Suprapubic skin (tissue), 4 donors: ENCODE results near the gene GDPD3.

ENCODE experiments used
- CTCF ChIP-seq, 2 donors: fragments of 200-600 bp in 1 of 2; fragments of 450-650 bp in 1 of 2; sonication (generic) in 1 of 2; IDR thresholded peaks; one replicate each; pipeline ENCODE4 v1.5.1; 2016 to 2019; ENCODE audit warnings: antibody characterized with exemption in 2 of 2, mild to moderate bottlenecking in 1 of 2, moderate library complexity in 1 of 2
- EP300 ChIP-seq: sonication (generic); formaldehyde crosslinking; IDR thresholded peaks from one replicate; pipeline ENCODE4 v1.6.1; 2017; ENCODE audit warnings: antibody characterized with exemption
- POLR2A ChIP-seq, 2 donors: fragments of 450-650 bp; IDR thresholded peaks; one replicate each; pipeline ENCODE4 v1.6.1; 2017; ENCODE audit warnings: antibody characterized with exemption in 2 of 2, mild to moderate bottlenecking in 2 of 2, moderate library complexity in 2 of 2
- POLR2AphosphoS5 ChIP-seq, 3 donors: sonication (generic); formaldehyde crosslinking; IDR thresholded peaks; one replicate each; pipeline ENCODE4 v1.6.1; 2017; ENCODE audit warnings: antibody characterized with exemption in 3 of 3

GRCh38 chr16:30065102-30065942, 48.0 kb downstream of the GDPD3 start, which contains the start of gene ALDOA:
- TF ChIP-seq CTCF (IDR thresholded peaks at IDR 0.05) = no peak
- TF ChIP-seq EP300 = no peak
- peak; percentile 92 to 98 for TF ChIP-seq POLR2A (IDR thresholded peaks at IDR 0.05)
- peak; percentile 6 to 85 (median 75) for TF ChIP-seq POLR2AphosphoS5 (IDR thresholded peaks at IDR 0.05)
